WTC11 (cell line): ENCODE results near the gene SDHB.

Experiments used
- TF ChIP-seq, protein P1 (sequence below): fragments of 200-600 bp; IDR thresholded peaks from 2 replicates; pipeline ENCODE4 v1.8.0; 2022; ENCODE audit warnings: antibody characterized with exemption
- TF ChIP-seq, protein P2 (sequence below): sonication (generic); formaldehyde crosslinking; IDR thresholded peaks from 2 replicates; pipeline ENCODE4 v1.8.0; 2023; ENCODE audit warnings: mild to moderate bottlenecking, missing genetic modification reagents
- TF ChIP-seq, protein P3 (sequence below): fragments of 250-450 bp; sonication (Bioruptor Pico); conservative IDR thresholded peaks from 2 replicates; pipeline ENCODE4 v1.9.0; 2021; ENCODE audit warnings: mild to moderate bottlenecking

DNA sequence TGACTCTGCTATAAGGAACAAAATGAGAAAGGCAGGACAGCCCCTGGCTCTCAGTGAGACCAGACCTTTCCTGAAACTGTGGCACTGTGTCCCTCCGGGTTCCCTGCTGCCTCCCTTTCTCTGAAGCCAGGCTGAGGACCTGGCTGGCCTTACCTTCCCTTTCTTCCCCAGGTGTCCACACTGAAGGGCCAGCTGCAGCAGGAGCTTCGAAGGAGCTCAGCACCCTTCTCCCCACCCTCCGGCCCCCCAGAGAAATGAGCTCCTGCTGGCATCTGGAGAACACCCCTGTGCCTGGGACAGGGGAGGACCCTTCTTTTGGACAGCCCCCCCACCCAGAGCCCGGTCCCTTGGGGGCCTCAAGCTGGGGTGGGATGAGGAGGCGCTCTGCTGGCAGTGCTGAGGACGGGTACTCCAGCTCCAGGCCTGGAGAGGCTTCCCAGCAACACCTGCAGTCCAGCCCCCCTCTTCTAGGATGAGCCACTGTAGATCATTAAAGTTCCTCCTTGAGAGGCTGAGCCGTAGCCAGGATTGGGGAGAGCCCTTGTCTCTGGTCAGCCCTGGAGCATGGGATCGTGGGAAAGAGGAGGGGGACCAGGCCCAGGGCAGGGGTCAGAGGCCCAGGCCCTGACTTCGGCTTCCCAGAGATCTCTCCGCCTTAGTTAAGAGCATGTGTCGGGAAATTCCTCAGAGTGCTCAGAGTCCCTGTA is 81.5 kb downstream of the SDHB start:
- TF ChIP-seq, protein P1, sequence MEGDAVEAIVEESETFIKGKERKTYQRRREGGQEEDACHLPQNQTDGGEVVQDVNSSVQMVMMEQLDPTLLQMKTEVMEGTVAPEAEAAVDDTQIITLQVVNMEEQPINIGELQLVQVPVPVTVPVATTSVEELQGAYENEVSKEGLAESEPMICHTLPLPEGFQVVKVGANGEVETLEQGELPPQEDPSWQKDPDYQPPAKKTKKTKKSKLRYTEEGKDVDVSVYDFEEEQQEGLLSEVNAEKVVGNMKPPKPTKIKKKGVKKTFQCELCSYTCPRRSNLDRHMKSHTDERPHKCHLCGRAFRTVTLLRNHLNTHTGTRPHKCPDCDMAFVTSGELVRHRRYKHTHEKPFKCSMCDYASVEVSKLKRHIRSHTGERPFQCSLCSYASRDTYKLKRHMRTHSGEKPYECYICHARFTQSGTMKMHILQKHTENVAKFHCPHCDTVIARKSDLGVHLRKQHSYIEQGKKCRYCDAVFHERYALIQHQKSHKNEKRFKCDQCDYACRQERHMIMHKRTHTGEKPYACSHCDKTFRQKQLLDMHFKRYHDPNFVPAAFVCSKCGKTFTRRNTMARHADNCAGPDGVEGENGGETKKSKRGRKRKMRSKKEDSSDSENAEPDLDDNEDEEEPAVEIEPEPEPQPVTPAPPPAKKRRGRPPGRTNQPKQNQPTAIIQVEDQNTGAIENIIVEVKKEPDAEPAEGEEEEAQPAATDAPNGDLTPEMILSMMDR: no peak
- TF ChIP-seq, protein P2, sequence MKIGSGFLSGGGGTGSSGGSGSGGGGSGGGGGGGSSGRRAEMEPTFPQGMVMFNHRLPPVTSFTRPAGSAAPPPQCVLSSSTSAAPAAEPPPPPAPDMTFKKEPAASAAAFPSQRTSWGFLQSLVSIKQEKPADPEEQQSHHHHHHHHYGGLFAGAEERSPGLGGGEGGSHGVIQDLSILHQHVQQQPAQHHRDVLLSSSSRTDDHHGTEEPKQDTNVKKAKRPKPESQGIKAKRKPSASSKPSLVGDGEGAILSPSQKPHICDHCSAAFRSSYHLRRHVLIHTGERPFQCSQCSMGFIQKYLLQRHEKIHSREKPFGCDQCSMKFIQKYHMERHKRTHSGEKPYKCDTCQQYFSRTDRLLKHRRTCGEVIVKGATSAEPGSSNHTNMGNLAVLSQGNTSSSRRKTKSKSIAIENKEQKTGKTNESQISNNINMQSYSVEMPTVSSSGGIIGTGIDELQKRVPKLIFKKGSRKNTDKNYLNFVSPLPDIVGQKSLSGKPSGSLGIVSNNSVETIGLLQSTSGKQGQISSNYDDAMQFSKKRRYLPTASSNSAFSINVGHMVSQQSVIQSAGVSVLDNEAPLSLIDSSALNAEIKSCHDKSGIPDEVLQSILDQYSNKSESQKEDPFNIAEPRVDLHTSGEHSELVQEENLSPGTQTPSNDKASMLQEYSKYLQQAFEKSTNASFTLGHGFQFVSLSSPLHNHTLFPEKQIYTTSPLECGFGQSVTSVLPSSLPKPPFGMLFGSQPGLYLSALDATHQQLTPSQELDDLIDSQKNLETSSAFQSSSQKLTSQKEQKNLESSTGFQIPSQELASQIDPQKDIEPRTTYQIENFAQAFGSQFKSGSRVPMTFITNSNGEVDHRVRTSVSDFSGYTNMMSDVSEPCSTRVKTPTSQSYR (CRISPR knock-in tag): no peak
- TF ChIP-seq, protein P3, sequence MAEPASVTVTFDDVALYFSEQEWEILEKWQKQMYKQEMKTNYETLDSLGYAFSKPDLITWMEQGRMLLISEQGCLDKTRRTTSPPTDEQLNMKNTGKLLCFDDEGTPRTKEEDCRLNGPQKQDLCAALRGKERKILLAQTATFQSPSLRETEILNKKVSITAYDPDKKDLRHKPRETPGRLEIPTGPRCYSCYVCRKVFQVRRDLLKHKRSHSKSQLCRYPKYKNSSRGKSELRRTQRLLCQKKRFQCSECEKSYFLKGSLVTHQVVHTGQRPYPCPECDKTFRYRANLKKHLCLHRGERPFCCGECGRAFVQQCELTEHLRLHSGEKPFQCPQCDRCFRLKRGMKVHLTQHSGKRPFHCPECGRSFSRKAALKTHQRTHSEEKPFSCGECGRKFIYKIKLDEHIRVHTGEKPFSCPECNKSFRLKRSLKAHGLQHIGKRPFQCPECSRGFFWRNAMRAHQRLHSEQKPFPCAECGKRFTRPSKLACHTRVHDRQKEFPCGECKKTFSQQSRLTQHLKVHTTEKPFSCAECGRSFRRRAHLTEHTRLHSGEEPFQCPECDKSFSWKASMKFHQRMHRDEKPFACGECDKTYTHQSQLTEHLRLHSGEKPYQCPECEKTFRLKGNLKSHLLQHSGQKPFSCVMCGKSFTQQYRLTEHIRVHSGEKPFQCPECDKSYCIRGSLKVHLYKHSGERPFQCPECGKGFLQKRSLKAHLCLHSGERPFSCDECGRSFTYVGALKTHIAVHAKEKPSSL: no peak
